ENCODE measurements around the gene EFNA2. TPM values are rescaled to one million over a fixed set of nuclear protein-coding genes. Genes with fewer than 3 reads are reported as not detected.
A peak's percentile ranks its signal among the peaks of the same experiment; 100 is the strongest.

Gene EFNA2
- total and polyA plus RNA-seq, 8 donors, result 0.15 to 21.1 (median 0.55) TPM; not detected in 5

DNA sequence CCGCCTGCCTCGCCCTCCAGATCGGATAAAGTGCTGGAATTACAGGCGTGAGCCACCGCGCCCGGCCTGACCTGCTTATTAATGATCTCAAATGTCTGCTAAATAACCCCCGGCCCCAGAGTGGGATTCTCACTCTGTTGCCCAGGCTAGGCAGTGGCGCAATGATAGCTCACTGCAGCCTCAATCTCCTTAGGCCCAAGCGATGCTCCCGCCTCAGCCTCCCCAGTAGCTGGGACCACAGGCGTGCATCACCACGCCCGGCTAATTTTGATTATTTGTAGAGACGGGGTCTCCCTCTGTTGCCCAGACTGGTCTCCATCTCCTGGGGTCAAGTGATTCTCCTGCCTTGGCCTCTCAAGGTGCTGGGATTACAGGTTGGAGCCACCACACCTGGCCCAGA, 44.7 kb upstream of the EFNA2 start:
- Histone ChIP-seq H3K27me3 (peaks cover 0 to 25% (median 11%) of the 10 kb centered on the region in 3 donors), H3K9me3 (no peaks in the 10 kb centered on the region), H3K36me3 (peaks cover 0 to 5% (median 0%) of the 10 kb centered on the region in 4 donors), H3K4me3 (peak overlapping the region; percentile 76 to 92 (median 84)), H3K27ac (peak overlapping the region in 4 of 5 donors; percentile 81 to 100 (median 95)), H3K4me1 (peaks cover 68 to 91% (median 90%) of the 10 kb centered on the region in 4 donors)
- intact Hi-C loops (cut with DNase I; ENCODE audit: low total_unique reads), result no loop called here
- peak in 1 of 2 donors; percentile 51 for DNase-seq
- 39 to 68% (median 52%) methylated on average over 12 to 15 of the region's 15 CpGs for WGBS, 5 donors
- TF ChIP-seq POLR2AphosphoS5 (IDR thresholded peaks at IDR 0.05) (no peak), CTCF (IDR thresholded peaks at IDR 0.05) (no peak), EP300 (IDR thresholded peaks at IDR 0.05) (no peak), POLR2A (IDR thresholded peaks at IDR 0.05) (no peak)

DNA sequence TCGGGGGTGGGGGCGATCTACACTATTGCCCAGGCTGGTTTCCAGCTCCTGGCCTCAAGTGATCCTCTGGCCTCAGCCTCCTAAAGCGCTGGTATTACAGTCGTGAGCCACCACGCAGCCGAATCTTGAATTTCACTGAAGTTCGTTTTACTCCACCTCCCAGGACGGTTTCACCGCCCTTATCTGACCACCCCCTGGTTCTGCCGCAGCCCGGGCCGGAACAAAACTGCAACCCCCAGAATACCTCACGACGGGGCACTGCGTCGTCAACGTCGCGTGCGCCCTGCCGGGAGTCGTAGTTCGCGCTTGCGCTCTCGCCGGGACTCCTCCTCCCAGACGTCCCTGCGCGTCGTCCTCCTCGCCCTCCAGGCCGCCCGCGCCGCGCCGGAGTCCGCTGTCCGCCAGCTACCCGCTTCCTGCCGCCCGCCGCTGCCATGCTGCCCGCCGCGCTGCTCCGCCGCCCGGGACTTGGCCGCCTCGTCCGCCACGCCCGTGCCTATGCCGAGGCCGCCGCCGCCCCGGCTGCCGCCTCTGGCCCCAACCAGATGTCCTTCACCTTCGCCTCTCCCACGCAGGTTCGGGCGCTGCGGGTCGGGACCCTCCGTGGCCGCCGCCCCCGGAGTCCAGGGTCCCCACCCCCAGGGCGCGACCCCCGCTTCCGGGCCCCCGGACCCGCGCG, 44.1 kb upstream of the EFNA2 start, which contains the start of gene ATP5F1D:
Gene ATP5F1D (plus strand): TSS at position 335 of the 679 bp plus-strand sequence. CDS start 100 bp downstream, at position 435.
- DNase-seq, result peak; percentile 96 to 98
- Histone ChIP-seq H3K9me3 (no peaks in the 10 kb centered on the region), H3K36me3 (peaks cover 0 to 5% (median 0%) of the 10 kb centered on the region in 4 donors), H3K4me1 (peaks cover 69 to 91% (median 91%) of the 10 kb centered on the region in 4 donors), H3K27me3 (peaks cover 0 to 19% (median 9%) of the 10 kb centered on the region in 3 donors), H3K4me3 (peak within 1 kb of the TSS; percentile 76 to 92 (median 84)), H3K27ac (peak within 1 kb of the TSS; percentile 90 to 100 (median 95))
- TF ChIP-seq POLR2AphosphoS5 (IDR thresholded peaks at IDR 0.05) (peak; percentile 82 to 96 (median 85)), EP300 (IDR thresholded peaks at IDR 0.05) (no peak)
- intact Hi-C loops (cut with DNase I; ENCODE audit: low total_unique reads), result no loop called here
- 0 to 1% (median 1%) methylated on average over 16 to 77 of the region's 79 CpGs for WGBS, 5 donors

DNA sequence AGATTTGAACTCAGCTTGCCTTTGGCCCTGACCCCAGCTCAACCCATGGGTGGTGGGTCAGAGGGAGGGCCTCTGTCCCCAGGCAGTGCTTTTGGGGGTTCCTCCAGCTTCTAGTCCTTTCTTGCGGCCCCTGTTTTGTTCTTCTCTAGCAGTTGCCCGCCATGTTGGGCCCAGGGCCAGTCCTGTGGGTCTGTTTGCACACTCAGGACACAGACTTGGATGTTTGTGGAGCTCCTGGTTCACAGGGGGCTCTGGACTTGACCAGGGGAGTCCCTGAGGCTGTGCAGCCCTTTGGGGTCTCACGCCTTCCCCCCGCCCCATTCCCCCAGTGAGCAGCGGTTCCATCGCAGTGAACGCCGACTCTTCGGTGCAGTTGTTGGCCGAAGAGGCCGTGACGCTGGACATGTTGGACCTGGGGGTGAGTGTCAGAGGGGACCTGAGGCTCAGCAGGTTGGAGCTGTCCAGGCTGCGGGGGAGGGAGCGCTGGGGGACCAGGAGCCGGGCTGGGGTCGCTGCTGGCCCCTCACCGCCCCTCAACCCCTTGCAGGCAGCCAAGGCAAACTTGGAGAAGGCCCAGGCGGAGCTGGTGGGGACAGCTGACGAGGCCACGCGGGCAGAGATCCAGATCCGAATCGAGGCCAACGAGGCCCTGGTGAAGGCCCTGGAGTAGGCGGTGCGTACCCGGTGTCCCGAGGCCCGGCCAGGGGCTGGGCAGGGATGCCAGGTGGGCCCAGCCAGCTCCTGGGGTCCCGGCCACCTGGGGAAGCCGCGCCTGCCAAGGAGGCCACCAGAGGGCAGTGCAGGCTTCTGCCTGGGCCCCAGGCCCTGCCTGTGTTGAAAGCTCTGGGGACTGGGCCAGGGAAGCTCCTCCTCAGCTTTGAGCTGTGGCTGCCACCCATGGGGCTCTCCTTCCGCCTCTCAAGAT, 41.6 kb upstream of the EFNA2 start:
- WGBS, 5 donors, result 35 to 55% (median 41%) methylated on average over 17 to 33 of the region's 33 CpGs
- H3K4me3 ChIP-seq, result peak overlapping the region in 3 of 4 donors; percentile 12 to 84 (median 28)
- intact Hi-C loops (cut with DNase I; ENCODE audit: low total_unique reads), result loop anchor here (2.0 kb wide), 1 partner anchor 23 kb away; no protein-coding TSS in a partner anchor

More for the DNA sequence above, 41.6 kb upstream of the EFNA2 start:
- Histone ChIP-seq H3K27me3 (no peaks in the 10 kb centered on the region), H3K27ac (peak overlapping the region; percentile 80 to 100 (median 95)), H3K4me1 (peaks cover 66 to 87% (median 85%) of the 10 kb centered on the region in 4 donors), H3K9me3 (no peaks in the 10 kb centered on the region), H3K36me3 (peaks cover 0 to 5% (median 0%) of the 10 kb centered on the region in 4 donors)
- peak in 6 of 7 experiments; percentile 19 to 97 (median 94) for TF ChIP-seq CTCF (IDR thresholded peaks at IDR 0.05)
- TF ChIP-seq POLR2AphosphoS5 (IDR thresholded peaks at IDR 0.05), result peak in 2 of 3 donors; percentile 44 to 77
- TF ChIP-seq EP300 (IDR thresholded peaks at IDR 0.05), result no peak
- peak; percentile 91 to 95 for DNase-seq

Data from stomach (tissue), 9 donors.